ENCODE results near the gene DEFB124. TPM values are rescaled to one million over a fixed set of nuclear protein-coding genes. Genes with fewer than 3 reads are reported as not detected.
A peak's percentile ranks its signal among the peaks of the same experiment; 100 is the strongest.

DEFB124 gene
- total RNA-seq, 6 experiments from 2014 or later, result not detected

- no peak for TF ChIP-seq POLR2A (IDR thresholded peaks at IDR 0.05)
- TF ChIP-seq, protein P1, sequence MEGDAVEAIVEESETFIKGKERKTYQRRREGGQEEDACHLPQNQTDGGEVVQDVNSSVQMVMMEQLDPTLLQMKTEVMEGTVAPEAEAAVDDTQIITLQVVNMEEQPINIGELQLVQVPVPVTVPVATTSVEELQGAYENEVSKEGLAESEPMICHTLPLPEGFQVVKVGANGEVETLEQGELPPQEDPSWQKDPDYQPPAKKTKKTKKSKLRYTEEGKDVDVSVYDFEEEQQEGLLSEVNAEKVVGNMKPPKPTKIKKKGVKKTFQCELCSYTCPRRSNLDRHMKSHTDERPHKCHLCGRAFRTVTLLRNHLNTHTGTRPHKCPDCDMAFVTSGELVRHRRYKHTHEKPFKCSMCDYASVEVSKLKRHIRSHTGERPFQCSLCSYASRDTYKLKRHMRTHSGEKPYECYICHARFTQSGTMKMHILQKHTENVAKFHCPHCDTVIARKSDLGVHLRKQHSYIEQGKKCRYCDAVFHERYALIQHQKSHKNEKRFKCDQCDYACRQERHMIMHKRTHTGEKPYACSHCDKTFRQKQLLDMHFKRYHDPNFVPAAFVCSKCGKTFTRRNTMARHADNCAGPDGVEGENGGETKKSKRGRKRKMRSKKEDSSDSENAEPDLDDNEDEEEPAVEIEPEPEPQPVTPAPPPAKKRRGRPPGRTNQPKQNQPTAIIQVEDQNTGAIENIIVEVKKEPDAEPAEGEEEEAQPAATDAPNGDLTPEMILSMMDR (IDR thresholded peaks at IDR 0.05), result no peak
- WGBS (ENCODE audit: insufficient coverage, low coverage, low lambda C conversion rate, missing lambda C conversion rate), result 8% methylated on average over 19 of the region's 31 CpGs
- H3K4me1 ChIP-seq, result no peaks in the 10 kb centered on the region
- H3K4me3 ChIP-seq, result peak overlapping the region in 1 of 3 donors; percentile 4
- intact Hi-C loops (cut with DNase I), result no loop called here
- no peaks in the 10 kb centered on the region for H3K36me3 ChIP-seq
- DNase-seq (peak; percentile 57 to 63 (median 58)), ATAC-seq (peak; percentile 73 to 90 (median 78))
- H3K9me3 ChIP-seq, result no peaks in the 10 kb centered on the region
- H3K27me3 ChIP-seq, result no peaks in the 10 kb centered on the region
- peak overlapping the region; percentile 29 to 51 (median 30) for H3K27ac ChIP-seq
These were observed 10.8 kb upstream of the DEFB124 start for GRCh38 chr20:31485450-31486339.

GRCh38 chr20:31484001-31484400 lies 9.1 kb upstream of the DEFB124 start:
- DNase-seq (no peak), ATAC-seq (no peak)
- intact Hi-C loops (cut with DNase I), result no loop called here
- Histone ChIP-seq H3K4me1 (no peaks in the 10 kb centered on the region), H3K4me3 (no peak overlapping the region), H3K27me3 (no peaks in the 10 kb centered on the region), H3K36me3 (no peaks in the 10 kb centered on the region), H3K27ac (no peak overlapping the region), H3K9me3 (no peaks in the 10 kb centered on the region)
- TF ChIP-seq, protein P1 (IDR thresholded peaks at IDR 0.05), result no peak
- no peak for TF ChIP-seq POLR2A (IDR thresholded peaks at IDR 0.05)
- WGBS (ENCODE audit: insufficient coverage, low coverage, low lambda C conversion rate, missing lambda C conversion rate), result 38% methylated on average over 21 of the region's 36 CpGs

DNA sequence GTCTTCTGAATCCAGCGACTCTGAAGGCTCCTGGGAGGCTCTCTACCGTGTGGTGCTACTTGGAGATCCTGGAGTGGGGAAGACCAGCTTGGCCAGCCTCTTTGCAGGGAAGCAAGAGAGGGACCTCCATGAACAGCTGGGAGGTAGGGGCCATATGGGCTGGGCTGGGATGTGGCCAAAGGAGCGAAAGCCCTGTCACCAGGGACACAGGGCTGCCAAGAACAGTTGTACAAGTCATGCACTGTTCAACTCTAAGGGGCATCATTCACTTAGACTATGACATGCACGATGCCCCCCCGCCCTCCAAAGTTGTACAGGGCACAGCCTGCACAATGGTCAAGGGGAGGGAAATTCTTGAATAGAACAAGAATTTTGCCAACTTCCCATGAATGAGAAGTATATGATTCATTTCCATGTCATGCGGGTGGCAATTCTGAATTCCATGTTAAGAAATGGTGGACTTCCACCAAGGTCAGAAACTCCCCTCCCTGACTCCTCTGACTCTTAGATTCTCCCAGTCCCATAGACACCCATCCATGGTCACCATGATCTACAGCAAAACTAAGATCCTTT lies 1.8 kb upstream of the DEFB124 start:
- WGBS (ENCODE audit: insufficient coverage, low coverage, low lambda C conversion rate, missing lambda C conversion rate), result 75% methylated on average over 2 of the region's 6 CpGs
- Histone ChIP-seq H3K27me3 (no peaks in the 10 kb centered on the region), H3K36me3 (no peaks in the 10 kb centered on the region), H3K9me3 (no peaks in the 10 kb centered on the region), H3K4me3 (no peak overlapping the region), H3K27ac (no peak overlapping the region), H3K4me1 (no peaks in the 10 kb centered on the region)
- TF ChIP-seq POLR2A (IDR thresholded peaks at IDR 0.05), result no peak
- TF ChIP-seq, protein P1 (IDR thresholded peaks at IDR 0.05), result no peak
- ATAC-seq, result no peak
- no peak for DNase-seq
- intact Hi-C loops (cut with DNase I), result no loop called here

DNA sequence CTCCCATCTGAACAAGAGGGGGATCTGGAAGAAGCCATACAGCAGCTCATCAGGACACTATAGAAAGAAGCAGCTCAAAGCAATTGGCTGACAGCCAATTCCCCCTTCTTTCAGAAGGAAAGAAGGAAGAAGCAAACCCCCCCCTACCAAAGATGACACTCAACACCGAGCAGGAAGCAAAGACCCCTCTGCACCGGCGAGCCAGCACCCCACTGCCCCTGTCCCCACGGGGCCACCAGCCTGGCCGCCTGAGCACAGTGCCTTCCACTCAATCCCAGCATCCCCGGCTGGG lies 1.3 kb upstream of the DEFB124 start:
- Histone ChIP-seq H3K27ac (no peak overlapping the region), H3K4me3 (no peak overlapping the region), H3K27me3 (no peaks in the 10 kb centered on the region), H3K36me3 (no peaks in the 10 kb centered on the region), H3K9me3 (no peaks in the 10 kb centered on the region), H3K4me1 (no peaks in the 10 kb centered on the region)
- no peak for ATAC-seq
- 74% methylated on average over 3 of the region's 6 CpGs for WGBS (ENCODE audit: insufficient coverage, low coverage, low lambda C conversion rate, missing lambda C conversion rate)
- intact Hi-C loops (cut with DNase I), result no loop called here
- TF ChIP-seq POLR2A (IDR thresholded peaks at IDR 0.05), result no peak
- no peak for DNase-seq

Measured in right lobe of liver (tissue), 6 donors.